Prostate gland (tissue), 2 donors: ENCODE measurements around the gene CHCHD3.

Experiments
- CTCF ChIP-seq, 4 experiments: fragments of 200-600 bp in 2 of 4; fragments of 450-650 bp in 2 of 4; sonication (generic) in 2 of 4; IDR thresholded peaks; 1 replicate in 3 of 4; 2 replicates in 1 of 4; pipeline ENCODE4 v1.5.1; 2016 to 2019; ENCODE audit warnings: antibody characterized with exemption in 4 of 4, mild to moderate bottlenecking in 2 of 4, moderate library complexity in 2 of 4
- POLR2A ChIP-seq: fragments of 450-650 bp; IDR thresholded peaks from one replicate; pipeline ENCODE4 v1.6.1; 2016; ENCODE audit warnings: antibody characterized with exemption, mild to moderate bottlenecking
- POLR2AphosphoS5 ChIP-seq: sonication (generic); formaldehyde crosslinking; IDR thresholded peaks from one replicate; pipeline ENCODE4 v1.6.1; 2017; ENCODE audit warnings: antibody characterized with exemption

GRCh38 chr7:132752431-132752830, 329.5 kb downstream of the CHCHD3 start:
- TF ChIP-seq CTCF (IDR thresholded peaks at IDR 0.05) (no peak), POLR2A (no peak), POLR2AphosphoS5 (no peak)
